HG02973 (cell line): ENCODE data around the gene CAND2.
A peak's percentile ranks its signal among the peaks of the same experiment; 100 is the strongest.
"Not testable (repeated sequence)": the region's sequence is repeated elsewhere in the genome, so short reads cannot be mapped to it uniquely, and the experiment has no call there.

Experiments used
- ATAC-seq: cut with Tn5 transposase; IDR thresholded peaks from one replicate; pipeline ENCODE4 v1.9.1; 2021; ENCODE audit warnings: moderate library complexity; ENCODE audit not compliant: unreplicated experiment

Gene CAND2

GRCh38 chr3:12828751-12829150 is 32.3 kb downstream of the CAND2 start:
- no peak for ATAC-seq

DNA sequence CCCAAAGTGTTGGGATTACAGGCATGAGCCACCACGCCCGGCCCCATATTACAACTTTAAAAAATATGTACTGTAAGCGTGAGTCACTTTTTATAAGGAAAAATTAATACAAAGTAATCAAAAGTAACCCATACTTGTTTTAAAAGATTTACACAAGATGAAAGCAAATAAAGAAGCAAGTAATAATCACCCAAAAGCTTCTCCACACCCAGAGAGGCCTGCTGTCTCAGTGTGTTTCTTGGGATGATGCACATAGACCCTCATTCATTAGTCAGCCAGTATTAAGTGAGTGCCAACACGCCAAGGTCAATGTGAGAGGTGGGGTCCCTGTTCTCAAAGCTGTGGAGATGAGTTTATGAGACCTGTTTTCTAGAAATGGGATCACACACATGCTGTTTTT is 32.9 kb downstream of the CAND2 start:
- ATAC-seq, result no peak

GRCh38 chr3:12829886-12830784 is 33.7 kb downstream of the CAND2 start:
- ATAC-seq, result no peak

GRCh38 chr3:12830785-12831156 is 34.3 kb downstream of the CAND2 start:
- ATAC-seq, result no peak

GRCh38 chr3:12831301-12831866 is 34.9 kb downstream of the CAND2 start:
- ATAC-seq, result no peak

- no peak for ATAC-seq
Observed at GRCh38 chr3:12832350-12833221, 36.1 kb downstream of the CAND2 start.

DNA sequence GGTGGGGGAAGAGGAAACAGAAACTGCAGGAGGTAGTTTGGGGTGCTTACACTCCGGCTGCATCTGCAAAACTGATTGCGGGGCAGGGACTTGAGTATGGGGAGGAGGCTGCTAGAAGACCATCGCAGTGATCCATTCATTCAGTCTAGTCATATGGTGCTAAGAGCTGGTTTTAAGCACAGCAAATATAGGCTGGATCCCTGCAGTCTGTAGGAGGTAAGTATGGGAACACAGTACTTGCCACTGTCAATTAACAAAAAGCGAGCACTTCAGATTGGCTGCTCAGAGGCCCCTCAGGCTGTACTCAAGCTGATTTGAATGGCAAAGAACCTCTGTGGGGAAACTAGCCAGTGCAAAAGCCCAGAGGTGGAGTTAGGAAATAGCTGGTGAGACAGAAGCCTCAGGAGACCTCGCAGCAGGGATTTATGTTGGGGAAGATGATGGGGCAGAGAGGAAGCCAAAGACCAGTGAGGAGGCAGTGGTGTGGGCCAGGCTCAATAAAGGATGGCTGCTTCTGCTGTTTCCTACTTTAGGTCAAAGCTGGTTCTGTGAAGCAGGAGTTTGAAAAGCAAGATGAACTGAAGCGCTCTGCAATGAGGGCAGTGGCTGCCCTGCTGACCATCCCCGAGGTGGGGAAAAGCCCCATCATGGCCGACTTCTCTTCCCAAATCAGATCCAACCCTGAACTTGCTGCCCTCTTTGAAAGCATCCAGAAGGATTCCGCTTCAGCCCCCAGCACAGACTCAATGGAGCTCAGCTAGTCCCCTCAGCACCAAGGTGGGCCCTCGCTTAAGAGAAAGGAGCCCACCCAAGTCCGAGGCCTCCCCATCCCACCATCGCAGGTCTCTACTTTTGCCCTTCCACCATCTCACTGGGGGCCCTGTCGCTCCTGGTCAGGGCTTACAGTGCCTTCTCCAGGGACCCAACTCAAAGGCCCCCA is 37.0 kb downstream of the CAND2 start:
- ATAC-seq, result no peak

GRCh38 chr3:12835052-12835665 is 38.7 kb downstream of the CAND2 start:
- ATAC-seq, result no peak

DNA sequence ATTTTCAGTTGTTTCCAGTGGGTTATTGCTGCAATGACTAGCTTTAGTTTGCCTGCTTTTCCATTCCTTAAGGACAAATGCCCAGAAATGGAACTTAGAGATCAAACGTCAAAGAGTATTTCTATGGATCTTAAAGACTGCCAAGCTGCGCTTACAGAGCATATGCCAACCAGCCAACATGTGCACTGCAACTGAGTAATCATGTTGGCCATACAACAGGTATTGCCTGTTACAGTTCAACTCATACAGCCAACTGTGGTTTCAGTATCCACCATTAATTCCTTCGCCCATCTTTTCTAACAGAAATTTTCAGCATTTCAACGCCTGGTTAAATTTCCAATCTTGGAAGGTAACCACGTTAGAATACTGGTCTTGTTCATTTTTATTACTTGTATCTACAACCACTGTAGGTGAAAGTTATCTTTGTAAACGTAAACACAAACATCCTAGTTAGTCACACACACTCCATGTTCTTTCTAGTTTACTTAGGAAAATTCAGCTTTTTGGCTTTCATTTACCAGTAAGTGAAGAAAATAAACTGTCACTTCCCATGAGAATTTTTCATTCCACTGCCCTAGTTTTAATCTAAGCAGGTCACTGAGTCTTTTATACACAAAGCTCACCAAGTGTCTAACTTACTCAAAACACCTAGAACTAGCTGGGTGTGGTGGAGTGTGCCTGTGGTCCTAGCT is 41.0 kb downstream of the CAND2 start:
- ATAC-seq, result no peak

- ATAC-seq, result no peak
Observed at GRCh38 chr3:12838179-12838965, 41.9 kb downstream of the CAND2 start.

DNA sequence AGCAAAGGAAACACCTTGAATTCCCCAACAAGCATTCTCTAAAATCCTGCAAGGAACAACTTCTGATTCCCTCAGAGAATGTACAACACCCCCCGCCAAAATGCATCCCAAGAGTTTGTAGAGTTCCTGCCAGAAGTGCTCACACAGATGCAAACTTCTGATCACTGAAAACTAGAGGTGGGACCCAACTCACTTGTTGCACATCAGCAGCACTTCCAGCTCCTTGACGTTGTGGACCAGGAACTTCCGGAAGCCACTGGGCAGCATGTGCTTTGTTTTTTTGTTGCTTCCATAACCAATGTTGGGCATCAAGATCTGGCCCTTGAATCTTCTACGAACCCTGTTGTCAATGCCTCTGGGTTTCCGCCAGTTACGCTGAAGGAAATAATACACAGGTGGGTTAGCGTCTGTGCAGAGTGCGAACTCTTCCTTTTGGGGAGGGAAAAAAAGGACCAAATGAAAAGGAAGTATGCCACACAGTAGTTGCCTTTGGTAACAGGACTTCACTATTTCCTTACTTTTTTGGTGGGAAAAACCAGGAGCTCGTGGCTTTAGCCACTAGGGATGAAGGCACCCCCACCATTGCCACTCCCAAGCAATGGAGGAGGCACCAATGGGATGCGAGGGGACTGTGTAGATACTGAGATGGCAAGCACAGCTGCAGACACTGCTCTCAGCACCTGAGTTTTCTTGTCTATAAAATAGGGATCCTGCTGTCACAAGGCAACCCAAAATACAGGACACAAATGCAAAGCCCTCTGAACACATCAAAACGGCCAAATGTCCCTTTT is 42.9 kb downstream of the CAND2 start:
- ATAC-seq, result no peak

DNA sequence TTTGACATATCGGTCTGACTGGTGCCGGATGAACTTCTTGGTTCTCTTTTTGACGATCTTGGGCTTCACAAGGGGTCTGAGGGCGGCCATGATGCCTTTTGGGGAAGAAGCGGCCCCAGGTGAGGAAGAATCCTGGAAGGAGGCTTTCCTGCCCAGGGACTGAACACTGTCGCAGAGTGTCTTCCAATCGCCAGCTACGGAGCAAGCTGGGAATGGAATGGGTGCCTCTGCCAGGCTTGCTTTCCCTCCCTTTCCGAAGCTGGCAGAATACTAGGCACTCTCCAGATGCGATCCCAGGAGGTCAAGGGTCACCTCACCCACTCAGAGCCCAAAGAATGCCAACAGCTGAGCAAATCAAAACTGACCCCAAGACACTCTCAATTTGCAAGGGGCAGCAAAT is 43.7 kb downstream of the CAND2 start:
- not testable (repeated sequence) for ATAC-seq

DNA sequence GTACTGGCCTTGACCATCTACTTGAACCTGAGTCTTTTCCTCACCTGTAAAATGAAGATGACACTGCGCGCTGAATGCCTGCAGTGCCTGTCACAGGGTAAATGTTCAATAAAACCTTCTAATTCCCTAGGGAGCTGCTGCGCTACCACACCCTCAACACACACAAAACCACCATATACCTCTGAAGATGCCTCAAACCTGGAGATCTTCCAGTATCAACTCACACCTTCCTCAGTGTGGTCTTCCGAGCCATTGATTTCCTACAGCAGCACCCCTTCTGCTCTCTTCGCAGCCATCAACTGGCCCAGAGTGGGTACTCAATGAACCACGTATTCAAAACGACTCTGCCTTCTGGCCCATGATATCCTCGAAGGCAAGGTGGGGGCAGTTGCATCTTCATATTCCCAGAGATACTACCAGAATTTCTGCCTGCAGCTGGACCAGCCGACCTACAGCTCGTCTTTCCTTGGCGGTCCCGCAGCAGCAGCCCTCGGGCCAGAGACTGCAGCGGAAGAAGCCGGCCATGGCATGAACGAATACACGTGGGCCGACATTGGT is 44.2 kb downstream of the CAND2 start:
- peak; percentile 28 for ATAC-seq

- peak; percentile 79 for ATAC-seq
Observed at GRCh38 chr3:12841149-12841969, 44.9 kb downstream of the CAND2 start, which contains the start of gene RPL32. TSS of gene RPL32 (minus strand) at chr3:12841565. CDS start at chr3:12840237, 1,328 bp downstream.

DNA sequence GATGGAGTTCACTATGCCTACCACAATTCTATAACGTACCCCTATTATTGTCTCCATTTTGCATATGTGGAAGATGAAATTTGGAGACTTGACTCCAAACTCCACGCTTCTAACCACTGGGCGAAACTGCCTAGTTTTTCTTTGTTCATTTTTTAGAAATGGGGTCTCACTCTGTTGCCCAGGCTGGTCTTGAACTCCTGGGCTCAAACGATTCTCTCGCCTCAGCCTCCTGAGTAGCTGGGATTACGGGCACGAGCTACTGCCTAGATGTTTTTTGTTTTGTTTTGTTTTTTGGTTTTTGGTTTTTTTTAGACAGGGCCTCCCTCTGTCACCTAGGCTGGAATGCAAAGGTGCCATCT is 45.5 kb downstream of the CAND2 start:
- no peak for ATAC-seq

GRCh38 chr3:12842469-12842868 is 46.0 kb downstream of the CAND2 start:
- no peak for ATAC-seq

DNA sequence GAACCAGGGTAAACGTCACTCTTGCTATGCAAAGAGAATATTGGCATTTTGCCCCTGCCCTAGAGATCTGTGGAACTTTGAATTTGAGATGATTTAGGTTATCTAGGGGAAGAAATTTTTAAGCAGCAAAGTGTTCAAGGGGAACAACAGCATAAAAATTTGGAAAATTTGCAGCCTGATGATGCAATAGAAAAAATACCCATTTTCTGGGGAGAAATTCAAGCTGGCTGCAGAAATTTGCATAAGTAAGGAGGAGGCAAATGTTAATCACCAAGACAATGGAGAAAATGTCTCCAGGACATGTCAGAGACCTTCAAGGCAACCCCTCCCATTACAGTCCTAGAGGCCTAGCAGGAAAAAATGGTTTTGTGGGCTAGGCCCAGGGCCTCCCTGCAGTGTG is 49.3 kb downstream of the CAND2 start:
- ATAC-seq, result no peak
